ENCODE measurements around the gene PHLDB2. TPM values are rescaled to one million over a fixed set of nuclear protein-coding genes. Genes with fewer than 3 reads are reported as not detected.
A peak's percentile ranks its signal among the peaks of the same experiment; 100 is the strongest.

The PHLDB2 gene
- polyA plus RNA-seq, 2 of the 4 experiments (the other 2 are of a cell fraction): 39.5 to 50.6 TPM

DNA sequence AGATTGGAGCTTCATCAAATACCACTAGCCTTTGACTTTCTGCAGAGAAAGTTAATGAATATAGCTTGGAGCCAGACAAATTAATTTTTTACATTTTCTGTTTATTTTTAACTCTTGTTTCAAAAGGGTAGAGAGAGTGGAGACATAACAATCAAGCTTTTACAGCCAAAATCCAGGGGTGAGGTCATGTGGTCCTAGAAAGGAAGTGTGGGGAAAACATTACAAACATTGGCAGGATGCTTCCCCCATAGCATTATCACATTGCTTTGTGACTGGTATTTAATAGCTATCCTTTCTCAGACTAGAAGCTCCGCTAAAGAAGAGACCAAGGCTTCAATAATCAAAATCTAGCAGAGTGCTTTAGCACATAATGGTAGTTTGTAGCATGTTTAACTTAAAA, 46.4 kb upstream of the PHLDB2 start:
- ATAC-seq (no peak), FAIRE-seq (no peak), DNase-seq (ENCODE audit: low read depth in 1 of 2, low spot score in 1 of 2) (no peak)
- 95% methylated on average over 1 of the region's 1 CpG for WGBS (ENCODE audit: missing lambda C conversion rate)
- Histone ChIP-seq H3K27ac (peak overlapping the region; percentile 72 to 84), H3K4me2 (0 out of 3 replicates have a peak overlapping the region, but pooled peaks have one; percentile 1), H3K4me1 (peaks cover 55% of the 10 kb centered on the region), H3K9me3 (peaks cover 32% of the 10 kb centered on the region), H3K4me3 (no peak overlapping the region)
- TF ChIP-seq TFCP2L1 (CRISPR knock-in tag; IDR thresholded peaks at IDR 0.05): no peak
- no peak for TF ChIP-seq HOXB13 (CRISPR knock-in tag; IDR thresholded peaks at IDR 0.05; ENCODE audit: low read depth)
- TF ChIP-seq, protein P1, sequence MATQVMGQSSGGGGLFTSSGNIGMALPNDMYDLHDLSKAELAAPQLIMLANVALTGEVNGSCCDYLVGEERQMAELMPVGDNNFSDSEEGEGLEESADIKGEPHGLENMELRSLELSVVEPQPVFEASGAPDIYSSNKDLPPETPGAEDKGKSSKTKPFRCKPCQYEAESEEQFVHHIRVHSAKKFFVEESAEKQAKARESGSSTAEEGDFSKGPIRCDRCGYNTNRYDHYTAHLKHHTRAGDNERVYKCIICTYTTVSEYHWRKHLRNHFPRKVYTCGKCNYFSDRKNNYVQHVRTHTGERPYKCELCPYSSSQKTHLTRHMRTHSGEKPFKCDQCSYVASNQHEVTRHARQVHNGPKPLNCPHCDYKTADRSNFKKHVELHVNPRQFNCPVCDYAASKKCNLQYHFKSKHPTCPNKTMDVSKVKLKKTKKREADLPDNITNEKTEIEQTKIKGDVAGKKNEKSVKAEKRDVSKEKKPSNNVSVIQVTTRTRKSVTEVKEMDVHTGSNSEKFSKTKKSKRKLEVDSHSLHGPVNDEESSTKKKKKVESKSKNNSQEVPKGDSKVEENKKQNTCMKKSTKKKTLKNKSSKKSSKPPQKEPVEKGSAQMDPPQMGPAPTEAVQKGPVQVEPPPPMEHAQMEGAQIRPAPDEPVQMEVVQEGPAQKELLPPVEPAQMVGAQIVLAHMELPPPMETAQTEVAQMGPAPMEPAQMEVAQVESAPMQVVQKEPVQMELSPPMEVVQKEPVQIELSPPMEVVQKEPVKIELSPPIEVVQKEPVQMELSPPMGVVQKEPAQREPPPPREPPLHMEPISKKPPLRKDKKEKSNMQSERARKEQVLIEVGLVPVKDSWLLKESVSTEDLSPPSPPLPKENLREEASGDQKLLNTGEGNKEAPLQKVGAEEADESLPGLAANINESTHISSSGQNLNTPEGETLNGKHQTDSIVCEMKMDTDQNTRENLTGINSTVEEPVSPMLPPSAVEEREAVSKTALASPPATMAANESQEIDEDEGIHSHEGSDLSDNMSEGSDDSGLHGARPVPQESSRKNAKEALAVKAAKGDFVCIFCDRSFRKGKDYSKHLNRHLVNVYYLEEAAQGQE (IDR thresholded peaks at IDR 0.05): no peak
- no peak for TF ChIP-seq BHLHE40 (IDR thresholded peaks at IDR 0.05; ENCODE audit: low read depth, low read length)
- TF ChIP-seq MAZ (IDR thresholded peaks at IDR 0.05; ENCODE audit: borderline replicate concordance, low read depth, low read length): no peak
- TF ChIP-seq ZNF302 (CRISPR knock-in tag; IDR thresholded peaks at IDR 0.05): no peak
- no peak for TF ChIP-seq HEYL (CRISPR knock-in tag; IDR thresholded peaks at IDR 0.05)
- TF ChIP-seq RNF2 (IDR thresholded peaks at IDR 0.05; ENCODE audit: borderline replicate concordance, low read depth): no peak
- no peak for TF ChIP-seq PHF8 (IDR thresholded peaks at IDR 0.05; ENCODE audit: borderline replicate concordance, low read depth)
- ChIA-PET POLR2A (no interaction called here), CTCF (interaction anchor here (1.0 to 1.8 kb wide), 5 partner anchors 9 to 75 kb away, joined by 3 to 5 read pairs (median 3); no protein-coding TSS in a partner anchor)

DNA sequence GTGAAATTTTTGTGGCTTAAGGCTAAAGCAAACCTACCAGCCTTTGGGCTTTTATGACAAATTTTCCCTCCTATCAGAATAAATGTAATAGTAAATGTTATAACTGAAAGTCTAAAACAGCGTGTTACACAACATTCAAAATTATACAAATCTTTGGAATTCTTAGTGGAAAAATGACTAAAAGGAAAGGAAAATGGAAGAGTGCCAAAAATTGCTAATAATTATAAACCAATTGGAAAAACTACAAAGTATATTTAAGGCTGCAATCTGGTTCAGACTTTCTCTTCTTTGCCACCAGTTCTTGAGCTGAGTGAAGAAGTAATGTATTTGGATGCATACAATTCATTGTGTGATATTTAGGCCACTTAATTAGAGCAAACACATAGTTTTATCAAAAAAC, 45.6 kb upstream of the PHLDB2 start:
- FAIRE-seq: no peak
- POLR2A ChIA-PET: no interaction called here

More for the DNA sequence above, 45.6 kb upstream of the PHLDB2 start:
- H3K4me2 ChIP-seq: no peak overlapping the region
- CTCF ChIA-PET: interaction anchor here (1.0 to 1.8 kb wide), 4 partner anchors 9 to 76 kb away, joined by 3 to 5 read pairs (median 3); no protein-coding TSS in a partner anchor
- no peak for TF ChIP-seq JUN (IDR thresholded peaks at IDR 0.05)
- no peak for TF ChIP-seq EHMT2 (IDR thresholded peaks at IDR 0.05; ENCODE audit: low read depth)
- no peak for TF ChIP-seq KDM5A (IDR thresholded peaks at IDR 0.05)
- TF ChIP-seq, protein P2, sequence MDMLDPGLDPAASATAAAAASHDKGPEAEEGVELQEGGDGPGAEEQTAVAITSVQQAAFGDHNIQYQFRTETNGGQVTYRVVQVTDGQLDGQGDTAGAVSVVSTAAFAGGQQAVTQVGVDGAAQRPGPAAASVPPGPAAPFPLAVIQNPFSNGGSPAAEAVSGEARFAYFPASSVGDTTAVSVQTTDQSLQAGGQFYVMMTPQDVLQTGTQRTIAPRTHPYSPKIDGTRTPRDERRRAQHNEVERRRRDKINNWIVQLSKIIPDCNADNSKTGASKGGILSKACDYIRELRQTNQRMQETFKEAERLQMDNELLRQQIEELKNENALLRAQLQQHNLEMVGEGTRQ (IDR thresholded peaks at IDR 0.05): no peak
- TF ChIP-seq HDAC2 (IDR thresholded peaks at IDR 0.05): no peak
- TF ChIP-seq CBX8 (IDR thresholded peaks at IDR 0.05): no peak
- no peak for TF ChIP-seq BHLHE40 (IDR thresholded peaks at IDR 0.05; ENCODE audit: low read depth, low read length)
- no peak for TF ChIP-seq CHD2 (IDR thresholded peaks at IDR 0.05; ENCODE audit: low read length, partially characterized antibody)
- no peak for TF ChIP-seq JUNB (IDR thresholded peaks at IDR 0.05)
- no peak for TF ChIP-seq ZFP36 (IDR thresholded peaks at IDR 0.05; ENCODE audit: borderline replicate concordance, partially characterized antibody)
- TF ChIP-seq, protein P3, sequence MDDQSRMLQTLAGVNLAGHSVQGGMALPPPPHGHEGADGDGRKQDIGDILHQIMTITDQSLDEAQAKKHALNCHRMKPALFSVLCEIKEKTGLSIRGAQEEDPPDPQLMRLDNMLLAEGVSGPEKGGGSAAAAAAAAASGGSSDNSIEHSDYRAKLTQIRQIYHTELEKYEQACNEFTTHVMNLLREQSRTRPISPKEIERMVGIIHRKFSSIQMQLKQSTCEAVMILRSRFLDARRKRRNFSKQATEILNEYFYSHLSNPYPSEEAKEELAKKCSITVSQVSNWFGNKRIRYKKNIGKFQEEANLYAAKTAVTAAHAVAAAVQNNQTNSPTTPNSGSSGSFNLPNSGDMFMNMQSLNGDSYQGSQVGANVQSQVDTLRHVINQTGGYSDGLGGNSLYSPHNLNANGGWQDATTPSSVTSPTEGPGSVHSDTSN (IDR thresholded peaks at IDR 0.05): no peak
- TF ChIP-seq GATA3 (IDR thresholded peaks at IDR 0.05; ENCODE audit: borderline replicate concordance): no peak
- no peak for TF ChIP-seq MAFK (IDR thresholded peaks at IDR 0.05; ENCODE audit: partially characterized antibody)
- TF ChIP-seq CHD4 (IDR thresholded peaks at IDR 0.05; ENCODE audit: borderline replicate concordance): no peak
- no peak for TF ChIP-seq PHF8 (IDR thresholded peaks at IDR 0.05; ENCODE audit: borderline replicate concordance, low read depth)
- no peak for TF ChIP-seq SREBF2 (IDR thresholded peaks at IDR 0.05)
- no peak for TF ChIP-seq FOXS1 (CRISPR knock-in tag; IDR thresholded peaks at IDR 0.05)
- no peak for TF ChIP-seq EHF (CRISPR knock-in tag; IDR thresholded peaks at IDR 0.05)
- no peak for TF ChIP-seq ZC3H11A (IDR thresholded peaks at IDR 0.05)
- no peak for TF ChIP-seq HOXB5 (CRISPR knock-in tag; IDR thresholded peaks at IDR 0.05)
- WGBS (ENCODE audit: missing lambda C conversion rate): 91% methylated on average over 1 of the region's 1 CpG
- H3K4me1 ChIP-seq: peaks cover 48% of the 10 kb centered on the region
- H3K4me3 ChIP-seq: no peak overlapping the region
- H3K9me3 ChIP-seq: peaks cover 32% of the 10 kb centered on the region
- ATAC-seq: no peak
- H3K27ac ChIP-seq: no peak overlapping the region
- no peak for DNase-seq (ENCODE audit: low read depth in 1 of 2, low spot score in 1 of 2)
